Adrenal gland (tissue), 5 donors: ENCODE measurements around the gene KRTAP5-5.

Experiments used
- POLR2A ChIP-seq, 2 donors: fragments of 450-650 bp; IDR thresholded peaks; one replicate each; pipeline ENCODE4 v1.6.1; 2017; ENCODE audit warnings: antibody characterized with exemption in 2 of 2, mild to moderate bottlenecking in 2 of 2, moderate library complexity in 1 of 2
- TF ChIP-seq, protein P1 (sequence below), 6 experiments: fragments of 450-650 bp in 4 of 6; fragments of 200-600 bp in 2 of 6; sonication (generic) in 1 of 6; IDR thresholded peaks; 1 replicate in 5 of 6; 2 replicates in 1 of 6; pipeline versions ENCODE4 v1.5.1 to v1.8.0; 2016 to 2021; ENCODE audit warnings: antibody characterized with exemption in 6 of 6, mild to moderate bottlenecking in 2 of 6, moderate library complexity in 1 of 6
- donor health status: DM: no; HTN: no; CAD: no.

DNA sequence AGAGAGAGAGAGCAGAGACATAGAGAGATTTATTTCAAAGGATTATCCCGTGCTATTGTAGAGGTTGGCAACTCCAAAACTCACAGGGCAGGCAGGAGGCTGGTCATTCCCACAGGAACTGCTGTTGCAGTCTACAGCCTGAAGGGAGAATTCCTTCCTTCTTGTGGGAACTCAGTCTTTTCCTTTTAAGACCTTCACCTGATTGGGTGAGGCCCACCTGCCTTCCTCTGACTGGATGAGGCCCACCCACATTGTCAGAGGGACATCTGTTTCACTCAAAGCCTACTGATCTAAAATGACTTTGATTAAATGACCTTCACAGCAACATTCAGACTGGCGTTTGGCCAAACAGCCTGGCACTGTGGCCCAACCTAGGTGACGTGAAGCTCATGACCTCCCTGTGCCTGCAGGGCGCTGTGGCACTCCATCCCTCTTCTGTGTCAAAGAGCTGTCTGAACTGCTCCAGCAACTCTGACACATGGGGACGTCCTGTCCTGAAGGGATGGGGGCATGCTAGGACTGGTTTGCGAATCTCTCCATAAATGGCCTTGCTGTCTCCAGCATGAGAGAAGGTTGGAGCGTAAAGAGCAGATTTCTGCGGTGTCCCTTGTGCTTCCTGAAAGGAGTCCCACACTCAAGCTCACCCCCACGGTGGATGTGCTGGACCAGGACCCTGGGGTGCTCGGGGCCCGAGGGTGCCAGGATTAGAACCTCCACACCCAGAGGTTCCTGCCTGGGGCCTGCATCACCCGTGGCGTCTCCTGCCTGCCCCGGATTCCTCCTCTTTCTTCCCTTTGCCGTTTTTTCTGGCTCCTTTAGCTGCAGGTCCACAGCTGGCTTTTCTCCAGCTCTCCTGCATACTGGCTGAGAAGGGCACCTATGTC lies 20.7 kb downstream of the KRTAP5-5 start:
- no peak for TF ChIP-seq POLR2A (IDR thresholded peaks at IDR 0.05)
- TF ChIP-seq, protein P1, sequence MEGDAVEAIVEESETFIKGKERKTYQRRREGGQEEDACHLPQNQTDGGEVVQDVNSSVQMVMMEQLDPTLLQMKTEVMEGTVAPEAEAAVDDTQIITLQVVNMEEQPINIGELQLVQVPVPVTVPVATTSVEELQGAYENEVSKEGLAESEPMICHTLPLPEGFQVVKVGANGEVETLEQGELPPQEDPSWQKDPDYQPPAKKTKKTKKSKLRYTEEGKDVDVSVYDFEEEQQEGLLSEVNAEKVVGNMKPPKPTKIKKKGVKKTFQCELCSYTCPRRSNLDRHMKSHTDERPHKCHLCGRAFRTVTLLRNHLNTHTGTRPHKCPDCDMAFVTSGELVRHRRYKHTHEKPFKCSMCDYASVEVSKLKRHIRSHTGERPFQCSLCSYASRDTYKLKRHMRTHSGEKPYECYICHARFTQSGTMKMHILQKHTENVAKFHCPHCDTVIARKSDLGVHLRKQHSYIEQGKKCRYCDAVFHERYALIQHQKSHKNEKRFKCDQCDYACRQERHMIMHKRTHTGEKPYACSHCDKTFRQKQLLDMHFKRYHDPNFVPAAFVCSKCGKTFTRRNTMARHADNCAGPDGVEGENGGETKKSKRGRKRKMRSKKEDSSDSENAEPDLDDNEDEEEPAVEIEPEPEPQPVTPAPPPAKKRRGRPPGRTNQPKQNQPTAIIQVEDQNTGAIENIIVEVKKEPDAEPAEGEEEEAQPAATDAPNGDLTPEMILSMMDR (IDR thresholded peaks at IDR 0.05) = no peak
